Stimulated activated CD4-positive, alpha-beta T cell treated with anti-CD3 and anti-CD28 coated beads, Interleukin-4, amount 100 ng/mL, for 48 hours (primary cell): ENCODE results near the gene CST7.

ENCODE experiments used
- DNase-seq, 2 donors: peaks; one replicate each; pipeline ENCODE4 v3.0.0-alpha.2; 2020; ENCODE audit warnings: low read depth in 2 of 2

The CST7 gene

GRCh38 chr20:24950836-24951525, 1.9 kb downstream of the CST7 start:
- no peak for DNase-seq

GRCh38 chr20:24951536-24952083, 2.5 kb downstream of the CST7 start:
- DNase-seq, result no peak

- DNase-seq, result no peak
Observed at GRCh38 chr20:24952376-24953208, 3.5 kb downstream of the CST7 start.

GRCh38 chr20:24953209-24953575, 4.1 kb downstream of the CST7 start:
- DNase-seq, result no peak

GRCh38 chr20:24953621-24954133, 4.6 kb downstream of the CST7 start:
- no peak for DNase-seq

GRCh38 chr20:24954151-24954550, 5.1 kb downstream of the CST7 start:
- no peak for DNase-seq

GRCh38 chr20:24954566-24954965, 5.5 kb downstream of the CST7 start:
- no peak for DNase-seq

- no peak for DNase-seq
Observed at GRCh38 chr20:24955045-24955444, 6.0 kb downstream of the CST7 start.

- DNase-seq, result no peak
Observed at GRCh38 chr20:24956001-24956841, 7.2 kb downstream of the CST7 start.

GRCh38 chr20:24957326-24958016, 8.4 kb downstream of the CST7 start:
- no peak for DNase-seq

- no peak for DNase-seq
Observed at GRCh38 chr20:24958506-24959385, 9.7 kb downstream of the CST7 start.

- DNase-seq, result no peak
Observed at GRCh38 chr20:24959591-24960301, 10.7 kb downstream of the CST7 start.

GRCh38 chr20:24960302-24960801, 11.3 kb downstream of the CST7 start:
- DNase-seq, result no peak

GRCh38 chr20:24960861-24961260, 11.8 kb downstream of the CST7 start:
- no peak for DNase-seq

GRCh38 chr20:24961384-24962181, 12.5 kb downstream of the CST7 start:
- DNase-seq, result no peak

GRCh38 chr20:24962182-24962492, 13.1 kb downstream of the CST7 start:
- no peak for DNase-seq

GRCh38 chr20:24962510-24962909, 13.4 kb downstream of the CST7 start:
- no peak for DNase-seq

- DNase-seq, result no peak
Observed at GRCh38 chr20:24963672-24964505, 14.8 kb downstream of the CST7 start.
